NCI-H187 treated with DMSO at 0.1 percent for 48 hours (cell line): ENCODE measurements around the gene STEAP3.
"Not testable (repeated sequence)": the region's sequence is repeated elsewhere in the genome, so short reads cannot be mapped to it uniquely, and the experiment has no call there.

Experiments
- DNase-seq: peaks from one replicate; lab custom pipeline; 2025; lab: John Stamatoyannopoulos, UW

Gene STEAP3

GRCh38 chr2:119264781-119265692 is 41.4 kb downstream of the STEAP3 start:
- no peak for DNase-seq

- no peak for DNase-seq
These were observed 42.0 kb downstream of the STEAP3 start for GRCh38 chr2:119265693-119266066.

- DNase-seq, result no peak
These were observed 42.5 kb downstream of the STEAP3 start for GRCh38 chr2:119266091-119266589.

- no peak for DNase-seq
These were observed 44.0 kb downstream of the STEAP3 start for GRCh38 chr2:119267604-119268003.

- no peak for DNase-seq
These were observed 53.2 kb downstream of the STEAP3 start for GRCh38 chr2:119276864-119277263.

GRCh38 chr2:119278385-119278784 is 54.8 kb downstream of the STEAP3 start:
- DNase-seq, result not testable (repeated sequence)

GRCh38 chr2:119278946-119279345 is 55.3 kb downstream of the STEAP3 start:
- no peak for DNase-seq

GRCh38 chr2:119279666-119280065 is 56.0 kb downstream of the STEAP3 start:
- no peak for DNase-seq

- no peak for DNase-seq
These were observed 57.0 kb downstream of the STEAP3 start for GRCh38 chr2:119280680-119281079.

GRCh38 chr2:119282146-119282995 is 58.7 kb downstream of the STEAP3 start:
- DNase-seq, result no peak

GRCh38 chr2:119282996-119283511 is 59.4 kb downstream of the STEAP3 start:
- no peak for DNase-seq

- no peak for DNase-seq
These were observed 60.3 kb downstream of the STEAP3 start for GRCh38 chr2:119283873-119284331.

- DNase-seq, result no peak
These were observed 63.0 kb downstream of the STEAP3 start for GRCh38 chr2:119286661-119287060.

GRCh38 chr2:119288576-119288975 is 64.9 kb downstream of the STEAP3 start:
- DNase-seq, result no peak

- no peak for DNase-seq
These were observed 65.5 kb downstream of the STEAP3 start for GRCh38 chr2:119289093-119289492.

GRCh38 chr2:119289642-119290041 is 66.0 kb downstream of the STEAP3 start:
- no peak for DNase-seq

GRCh38 chr2:119290859-119291587 is 67.4 kb downstream of the STEAP3 start:
- DNase-seq, result no peak

- no peak for DNase-seq
These were observed 68.0 kb downstream of the STEAP3 start for GRCh38 chr2:119291588-119292167.

GRCh38 chr2:119292226-119292625 is 68.6 kb downstream of the STEAP3 start:
- no peak for DNase-seq

- DNase-seq, result no peak
These were observed 69.6 kb downstream of the STEAP3 start for GRCh38 chr2:119293254-119293653.

GRCh38 chr2:119293900-119294299 is 70.3 kb downstream of the STEAP3 start:
- DNase-seq, result no peak
